Panc1 (cell line): ENCODE measurements around the gene PTPRE. TPM values are rescaled to one million over a fixed set of nuclear protein-coding genes. Genes with fewer than 3 reads are reported as not detected.

ENCODE experiments used
- ATAC-seq: fragments of 200-7000 bp; cut with Tn5 transposase; 2 replicates; pipeline ENCODE4 v1.9.1; 2020; ENCODE audit warnings: mild to moderate bottlenecking, moderate library complexity
- BruUV-seq: library from RNA; stranded (reverse); fragments of 400-500 nt; replicated peaks from 2 replicates; lab custom pipeline; 2021; lab: Mats Ljungman, UMichigan
- CTCF ChIA-PET: fragments of 300-600 bp; sonication (Branson Sonifier 250); formaldehyde crosslinking; loops from one replicate; lab custom pipeline; 2022; ENCODE audit warnings: antibody characterized with exemption; lab: Charles Lee
- POLR2A ChIA-PET: fragments of 300-600 bp; sonication (Branson Sonifier 250); formaldehyde crosslinking; loops from one replicate; lab custom pipeline; 2022; ENCODE audit warnings: antibody characterized with exemption; lab: Charles Lee
- DNase-seq: peaks from one replicate; pipeline ENCODE4 v3.0.0-alpha.2; 2010; ENCODE audit warnings: low read depth, low spot score
- H3K27ac ChIP-seq: 2 replicates; pipeline ENCODE4 v1.5.1; 2011; ENCODE audit warnings: mild to moderate bottlenecking, low read length, inconsistent platforms
- H3K27me3 ChIP-seq: fragments of 200-500 bp; sonication (Bioruptor generic); 2 replicates; pipeline ENCODE4 v1.6.0; 2014; ENCODE audit warnings: low read length, inconsistent platforms; ENCODE audit not compliant: control insufficient read depth, insufficient read depth
- H3K36me3 ChIP-seq: fragments of 200-500 bp; sonication (Bioruptor generic); 2 replicates; pipeline ENCODE4 v1.5.1; 2014; ENCODE audit warnings: inconsistent platforms, mild to moderate bottlenecking, low read length, moderate library complexity; ENCODE audit not compliant: control insufficient read depth, insufficient read depth
- H3K4me1 ChIP-seq: 2 replicates; pipeline ENCODE4 v1.5.1; 2011; ENCODE audit warnings: inconsistent platforms, mild to moderate bottlenecking, low read length, moderate library complexity; ENCODE audit not compliant: control insufficient read depth, insufficient read depth
- H3K4me3 ChIP-seq, 2 experiments: 2 replicates each; pipeline ENCODE4 v1.5.1; 2011 to 2012; ENCODE audit warnings: low read depth in 2 of 2, low read length in 2 of 2, mild to moderate bottlenecking in 2 of 2, inconsistent platforms in 1 of 2, moderate library complexity in 1 of 2
- H3K9me3 ChIP-seq: fragments of 200-500 bp; sonication (Bioruptor generic); 2 replicates; pipeline ENCODE4 v1.5.1; 2014; ENCODE audit warnings: low read depth, mild to moderate bottlenecking, inconsistent platforms, low read length, moderate library complexity; ENCODE audit not compliant: control insufficient read depth, insufficient read depth
- POLR2AphosphoS5 ChIP-seq: IDR thresholded peaks from 2 replicates; pipeline ENCODE4 v1.6.1; 2012; ENCODE audit warnings: mild to moderate bottlenecking, low read depth, low read length, moderate library complexity
- REST ChIP-seq, 2 experiments: IDR thresholded peaks; 2 replicates each; pipeline ENCODE4 v1.6.1; 2011 to 2012; ENCODE audit warnings: low read depth in 2 of 2, control low read depth in 1 of 2, low read length in 1 of 2, mild to moderate bottlenecking in 1 of 2, moderate library complexity in 1 of 2; ENCODE audit not compliant: insufficient read depth in 1 of 2
- SIN3A ChIP-seq: IDR thresholded peaks from 2 replicates; pipeline ENCODE4 v1.6.1; 2012; ENCODE audit warnings: low read depth, mild to moderate bottlenecking, low read length, moderate library complexity, borderline replicate concordance; ENCODE audit not compliant: insufficient read depth
- TCF7L2 ChIP-seq: IDR thresholded peaks from 2 replicates; pipeline ENCODE4 v1.6.1; 2011; ENCODE audit warnings: mild to moderate bottlenecking, low read depth, low read length, inconsistent platforms
- in situ Hi-C: cut with HindIII; loops from 2 replicates; pipeline ENCODE4 v1.10.0; 2016; ENCODE audit warnings: low sequenced_read_pairs, low pct_unique_long_range_greater_than_20kb
- intact Hi-C: fragments of 100-400 bp; cut with micrococcal nuclease; formaldehyde crosslinking; loops from one replicate; pipeline ENCODE4 v1.10.0; 2022; ENCODE audit not compliant: unreplicated experiment
- total RNA-seq: library from RNA; stranded (reverse); gene quantifications from one replicate; pipeline ENCODE4 v1.2.1, GENCODE V29; 2021; ENCODE audit not compliant: unreplicated experiment
- TF ChIP-seq, protein P1 (sequence below): fragments of 450-650 bp; IDR thresholded peaks from 2 replicates; pipeline ENCODE4 v1.5.1; 2017; ENCODE audit warnings: mild to moderate bottlenecking

PTPRE gene
- total RNA-seq, 1 experiment from 2014 or later, result 0.44 TPM

- no TSS peak for BruUV-seq
- Histone ChIP-seq H3K9me3 (no peaks in the 10 kb centered on the region), H3K36me3 (no peaks in the 10 kb centered on the region), H3K27me3 (no peaks in the 10 kb centered on the region), H3K27ac (no peak overlapping the region), H3K4me1 (no peaks in the 10 kb centered on the region), H3K4me3 (no peak overlapping the region)
- no peak for TF ChIP-seq POLR2AphosphoS5
- TF ChIP-seq, protein P1, sequence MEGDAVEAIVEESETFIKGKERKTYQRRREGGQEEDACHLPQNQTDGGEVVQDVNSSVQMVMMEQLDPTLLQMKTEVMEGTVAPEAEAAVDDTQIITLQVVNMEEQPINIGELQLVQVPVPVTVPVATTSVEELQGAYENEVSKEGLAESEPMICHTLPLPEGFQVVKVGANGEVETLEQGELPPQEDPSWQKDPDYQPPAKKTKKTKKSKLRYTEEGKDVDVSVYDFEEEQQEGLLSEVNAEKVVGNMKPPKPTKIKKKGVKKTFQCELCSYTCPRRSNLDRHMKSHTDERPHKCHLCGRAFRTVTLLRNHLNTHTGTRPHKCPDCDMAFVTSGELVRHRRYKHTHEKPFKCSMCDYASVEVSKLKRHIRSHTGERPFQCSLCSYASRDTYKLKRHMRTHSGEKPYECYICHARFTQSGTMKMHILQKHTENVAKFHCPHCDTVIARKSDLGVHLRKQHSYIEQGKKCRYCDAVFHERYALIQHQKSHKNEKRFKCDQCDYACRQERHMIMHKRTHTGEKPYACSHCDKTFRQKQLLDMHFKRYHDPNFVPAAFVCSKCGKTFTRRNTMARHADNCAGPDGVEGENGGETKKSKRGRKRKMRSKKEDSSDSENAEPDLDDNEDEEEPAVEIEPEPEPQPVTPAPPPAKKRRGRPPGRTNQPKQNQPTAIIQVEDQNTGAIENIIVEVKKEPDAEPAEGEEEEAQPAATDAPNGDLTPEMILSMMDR, result no peak
- no peak for TF ChIP-seq TCF7L2
- no peak for TF ChIP-seq REST (IDR thresholded peaks at IDR 0.05; ENCODE audit: insufficient read depth in 1 of 2, low read depth in 2 of 2, low read length in 1 of 2)
- no peak for TF ChIP-seq SIN3A
- DNase-seq (no peak), ATAC-seq (no peak)
- intact Hi-C loops, result no loop called here
- CTCF ChIA-PET, result no interaction called here
- POLR2A ChIA-PET, result no interaction called here
- in situ Hi-C loops, result no loop called here
Measured at GRCh38 chr10:128051548-128051947, 144.6 kb downstream of the PTPRE start.

GRCh38 chr10:128052696-128053095 lies 145.8 kb downstream of the PTPRE start:
- ATAC-seq (no peak), DNase-seq (no peak)
- H3K27ac ChIP-seq, result no peak overlapping the region
- no peak overlapping the region for H3K4me3 ChIP-seq
- ChIA-PET POLR2A (no interaction called here), CTCF (no interaction called here)
- no peaks in the 10 kb centered on the region for H3K36me3 ChIP-seq
- BruUV-seq, result no TSS peak
- no peak for TF ChIP-seq REST (IDR thresholded peaks at IDR 0.05; ENCODE audit: insufficient read depth in 1 of 2, low read depth in 2 of 2, low read length in 1 of 2)
- no peak for TF ChIP-seq POLR2AphosphoS5
- TF ChIP-seq, protein P1, result no peak
- no peak for TF ChIP-seq SIN3A
- TF ChIP-seq TCF7L2, result no peak
- intact Hi-C loops (no loop called here), in situ Hi-C loops (no loop called here)
- no peaks in the 10 kb centered on the region for H3K9me3 ChIP-seq
- no peaks in the 10 kb centered on the region for H3K27me3 ChIP-seq
- no peaks in the 10 kb centered on the region for H3K4me1 ChIP-seq
